H9 (cell line): ENCODE measurements around the gene UHRF1. TPM values are rescaled to one million over a fixed set of nuclear protein-coding genes. Genes with fewer than 3 reads are reported as not detected.

Experiments used
- DNase-seq: peaks from one replicate; pipeline ENCODE4 v3.0.0-alpha.2; 2017
- H2AFZ ChIP-seq: one replicate; pipeline ENCODE4 v1.6.1; 2013; ENCODE audit warnings: mild to moderate bottlenecking, low read length, control low read depth, moderate library complexity
- H2AK5ac ChIP-seq: 2 replicates; pipeline ENCODE4 v1.6.1; 2013; ENCODE audit warnings: low read length, control low read depth, mixed read lengths; ENCODE audit not compliant: insufficient read length
- H2BK120ac ChIP-seq: one replicate; pipeline ENCODE4 v1.6.1; 2013; ENCODE audit warnings: low read depth, mild to moderate bottlenecking, low read length, control low read depth, inconsistent platforms; ENCODE audit not compliant: poor library complexity, severe bottlenecking
- H2BK12ac ChIP-seq: 2 replicates; pipeline ENCODE4 v1.6.1; 2013; ENCODE audit warnings: low read length, control low read depth, mixed read lengths, low read depth; ENCODE audit not compliant: insufficient read length
- H2BK15ac ChIP-seq: 2 replicates; pipeline ENCODE4 v1.6.1; 2013; ENCODE audit warnings: low read depth, low read length, control low read depth
- H2BK20ac ChIP-seq: one replicate; pipeline ENCODE4 v1.6.1; 2013; ENCODE audit warnings: low read depth, mild to moderate bottlenecking, low read length, control low read depth, inconsistent platforms; ENCODE audit not compliant: poor library complexity, severe bottlenecking
- H2BK5ac ChIP-seq: 2 replicates; pipeline ENCODE4 v1.6.1; 2013; ENCODE audit warnings: low read length, control low read depth, mixed read lengths; ENCODE audit not compliant: insufficient read length
- H3K14ac ChIP-seq: 2 replicates; pipeline ENCODE4 v1.6.1; 2013; ENCODE audit warnings: low read length, control low read depth; ENCODE audit not compliant: insufficient read depth
- H3K18ac ChIP-seq: 2 replicates; pipeline ENCODE4 v1.6.1; 2013; ENCODE audit warnings: low read depth, mild to moderate bottlenecking, mixed read lengths, low read length, control low read depth; ENCODE audit not compliant: insufficient read length
- H3K23ac ChIP-seq: 2 replicates; pipeline ENCODE4 v1.6.1; 2013; ENCODE audit warnings: low read length, control low read depth, mixed read lengths, low read depth; ENCODE audit not compliant: insufficient read length
- H3K23me2 ChIP-seq: 2 replicates; pipeline ENCODE4 v1.6.1; 2013; ENCODE audit warnings: low read depth, mild to moderate bottlenecking, mixed read lengths, low read length, control low read depth; ENCODE audit not compliant: insufficient read length, poor library complexity, severe bottlenecking
- H3K27ac ChIP-seq: 2 replicates; pipeline ENCODE4 v1.5.1; 2013; ENCODE audit warnings: low read length, control low read depth, mixed read lengths, low read depth; ENCODE audit not compliant: insufficient read length
- H3K27me3 ChIP-seq: 2 replicates; pipeline ENCODE4 v1.6.1; 2013; ENCODE audit warnings: low read length, control low read depth, inconsistent platforms; ENCODE audit not compliant: insufficient read depth
- H3K4ac ChIP-seq: 2 replicates; pipeline ENCODE4 v1.6.1; 2013; ENCODE audit warnings: low read depth, mild to moderate bottlenecking, control low read depth, inconsistent platforms, low read length, moderate library complexity
- H3K4me1 ChIP-seq: 2 replicates; pipeline ENCODE4 v1.6.1; 2013; ENCODE audit warnings: low read length, control low read depth, inconsistent platforms; ENCODE audit not compliant: insufficient read depth
- H3K4me2 ChIP-seq: 2 replicates; pipeline ENCODE4 v1.6.1; 2013; ENCODE audit warnings: low read length, control low read depth, mixed read lengths; ENCODE audit not compliant: insufficient read length, insufficient read depth
- H3K56ac ChIP-seq: 2 replicates; pipeline ENCODE4 v1.6.1; 2013; ENCODE audit warnings: low read depth, mild to moderate bottlenecking, mixed read lengths, low read length, control low read depth; ENCODE audit not compliant: insufficient read length
- H3K79me1 ChIP-seq: 2 replicates; pipeline ENCODE4 v1.6.1; 2013; ENCODE audit warnings: low read depth, mild to moderate bottlenecking, moderate library complexity, low read length, control low read depth, inconsistent platforms; ENCODE audit not compliant: insufficient read depth, poor library complexity, severe bottlenecking
- H3K79me2 ChIP-seq: 2 replicates; pipeline ENCODE4 v1.6.1; 2013; ENCODE audit warnings: low read length, control low read depth, inconsistent platforms; ENCODE audit not compliant: insufficient read depth
- H3K9ac ChIP-seq: 2 replicates; pipeline ENCODE4 v1.6.1; 2013; ENCODE audit warnings: low read length, control low read depth, mixed read lengths; ENCODE audit not compliant: insufficient read length; ENCODE audit errors: extremely low read depth
- H3K9me3 ChIP-seq: one replicate; pipeline ENCODE4 v1.6.1; 2013; ENCODE audit warnings: low read depth, low read length, inconsistent platforms; ENCODE audit not compliant: control insufficient read depth
- H3T11ph ChIP-seq: one replicate; pipeline ENCODE4 v1.6.1; 2013; ENCODE audit warnings: mild to moderate bottlenecking, low read length, control low read depth, inconsistent platforms
- H4K20me1 ChIP-seq: one replicate; pipeline ENCODE4 v1.6.1; 2013; ENCODE audit not compliant: control insufficient read depth, insufficient read length, insufficient read depth
- H4K5ac ChIP-seq: 2 replicates; pipeline ENCODE4 v1.6.1; 2013; ENCODE audit warnings: low read depth, mild to moderate bottlenecking, mixed read lengths, low read length, control low read depth; ENCODE audit not compliant: insufficient read length
- H4K8ac ChIP-seq: replicated peaks from 2 replicates; pipeline ENCODE4 v1.6.1; 2013; ENCODE audit warnings: low read length, control low read depth, mixed read lengths, low read depth; ENCODE audit not compliant: insufficient read length
- H4K91ac ChIP-seq: 2 replicates; pipeline ENCODE4 v1.6.1; 2013; ENCODE audit warnings: low read depth, mild to moderate bottlenecking, moderate library complexity, mixed read lengths, low read length, control low read depth; ENCODE audit not compliant: insufficient read length
- H3K27ac Mint-ChIP-seq, 3 experiments: 2 replicates in 2 of 3; 3 replicates in 1 of 3; pipeline ENCODE4 v1.8.0; 2020 to 2021; ENCODE audit warnings: mixed read lengths in 3 of 3, mild to moderate bottlenecking in 1 of 3, moderate library complexity in 1 of 3
- H3K27me3 Mint-ChIP-seq: 2 replicates; pipeline ENCODE4 v1.8.0; 2021; ENCODE audit warnings: low read depth, mild to moderate bottlenecking, moderate library complexity, mixed read lengths
- H3K36me3 Mint-ChIP-seq, 3 experiments: 2 replicates in 2 of 3; 3 replicates in 1 of 3; pipeline ENCODE4 v1.8.0; 2020 to 2021; ENCODE audit warnings: low read depth in 3 of 3, mixed read lengths in 3 of 3; ENCODE audit not compliant: insufficient read depth in 1 of 3
- H3K4me1 Mint-ChIP-seq, 2 experiments: 2 replicates each; pipeline ENCODE4 v1.8.0; 2020; ENCODE audit warnings: mixed read lengths in 2 of 2
- H3K4me3 Mint-ChIP-seq, 2 experiments: 2 replicates in 1 of 2; 3 replicates in 1 of 2; pipeline ENCODE4 v1.8.0; 2020 to 2021; ENCODE audit warnings: mild to moderate bottlenecking in 2 of 2, mixed read lengths in 2 of 2, moderate library complexity in 1 of 2
- H3K9me3 Mint-ChIP-seq, 2 experiments: 2 replicates in 1 of 2; 3 replicates in 1 of 2; pipeline ENCODE4 v1.8.0; 2020; ENCODE audit warnings: mild to moderate bottlenecking in 2 of 2, mixed read lengths in 2 of 2, moderate library complexity in 1 of 2
- CTCF ChIP-seq: fragments of 200-600 bp; sonication (generic); conservative IDR thresholded peaks from 3 replicates; pipeline ENCODE4 v1.8.0; 2021; ENCODE audit warnings: antibody characterized with exemption, mild to moderate bottlenecking
- WGBS: extraction: QIAGEN DNeasy Blood & Tissue Kit; methylation state at CpG from one replicate; pipeline ENCODE4 v1.1.7; 2013; ENCODE audit warnings: missing lambda C conversion rate, low lambda C conversion rate, mixed read lengths; ENCODE audit not compliant: insufficient read length; ENCODE audit errors: extremely low coverage; 5-methylcytosine and 5-hydroxymethylcytosine counted together
- total RNA-seq: library from RNA; stranded (reverse); gene quantifications from 2 replicates; pipeline ENCODE4 v1.2.1, GENCODE V29; 2021

The UHRF1 gene
- total RNA-seq, 1 experiment from 2014 or later, result 106 TPM

GRCh38 chr19:4971424-4971793 lies 62.1 kb downstream of the UHRF1 start:
- Histone ChIP-seq H3K27me3 (no peaks in the 10 kb centered on the region), H4K8ac (no peak overlapping the region), H4K91ac (no peak overlapping the region), H3K27ac (no peak overlapping the region), H3K4me2 (peak overlapping the region; percentile 72), H2AFZ (no peak overlapping the region), H3K9ac (no peak overlapping the region), H3K79me2 (peaks cover 7% of the 10 kb centered on the region; the same call in 1 of the 2 replicates), H3T11ph (no peak overlapping the region), H2BK20ac (no peak overlapping the region), H3K56ac (no peak overlapping the region), H3K23me2 (peaks cover 12% of the 10 kb centered on the region), H3K9me3 (no peaks in the 10 kb centered on the region), H3K14ac (no peak overlapping the region; the same call in 1 of the 2 replicates), H2BK5ac (no peak overlapping the region), H2BK12ac (no peak overlapping the region), H4K5ac (no peak overlapping the region), H3K79me1 (no peaks in the 10 kb centered on the region), H3K4me1 (no peaks in the 10 kb centered on the region), H2BK15ac (no peak overlapping the region), H2AK5ac (no peak overlapping the region), H3K4ac (no peak overlapping the region), H3K23ac (no peak overlapping the region), H3K18ac (no peak overlapping the region), H4K20me1 (peaks cover 2% of the 10 kb centered on the region), H2BK120ac (no peak overlapping the region)
- H3K27ac Mint-ChIP-seq, result peak overlapping the region in 2 of 3 experiments; percentile 42 to 54; a peak in 3 of 7 replicates
- peaks cover 0 to 5% (median 0%) of the 10 kb centered on the region in 3 experiments; a peak in 5 of 7 replicates for H3K36me3 Mint-ChIP-seq
- H3K4me1 Mint-ChIP-seq, result peaks cover 34 to 46% of the 10 kb centered on the region in 2 experiments
- peak overlapping the region; percentile 88 to 97 for H3K4me3 Mint-ChIP-seq
- peaks cover 5% of the 10 kb centered on the region for H3K27me3 Mint-ChIP-seq
- TF ChIP-seq CTCF, result no peak
- DNase-seq, result peak; percentile 84
- no CpG with 5 or more reads among the region's 10 CpGs for WGBS
- no peaks in the 10 kb centered on the region; a peak in 1 of 5 replicates for H3K9me3 Mint-ChIP-seq
